ENCODE data around the gene F10. TPM values are rescaled to one million over a fixed set of nuclear protein-coding genes. Genes with fewer than 3 reads are reported as not detected.

Gene F10
- total and polyA plus RNA-seq, 2 experiments from 2014 or later, result 0.76 to 1.6 TPM

- no peaks in the 10 kb centered on the region for H3K36me3 ChIP-seq (ENCODE audit: insufficient read depth)
- DNase-seq (ENCODE audit: low spot score) (no peak), ATAC-seq (no peak)
- Mint-ChIP-seq H3K4me3 (no peak overlapping the region), H3K27me3 (ENCODE audit: insufficient read depth, low read depth, poor library complexity) (peaks cover 17% of the 10 kb centered on the region), H3K27ac (no peak overlapping the region), H3K4me1 (peaks cover 7% of the 10 kb centered on the region), H3K9me3 (no peaks in the 10 kb centered on the region), H3K36me3 (ENCODE audit: low read depth) (peaks cover 3% of the 10 kb centered on the region; the same call in 1 of the 3 replicates)
- H3K4me2 ChIP-seq, result no peak overlapping the region
- no peak for TF ChIP-seq CREB1 (CRISPR knock-in tag; IDR thresholded peaks at IDR 0.05; ENCODE audit: low read depth)
- TF ChIP-seq NANOG (IDR thresholded peaks at IDR 0.05; ENCODE audit: borderline replicate concordance), result no peak
- no peak for TF ChIP-seq EZH2phosphoT487 (IDR thresholded peaks at IDR 0.05; ENCODE audit: unreplicated experiment)
- no peak for TF ChIP-seq STAT1 (IDR thresholded peaks at IDR 0.05; ENCODE audit: unreplicated experiment)
- TF ChIP-seq REST (IDR thresholded peaks at IDR 0.05; ENCODE audit: unreplicated experiment), result no peak
- TF ChIP-seq POLR2AphosphoS5 (IDR thresholded peaks at IDR 0.05; ENCODE audit: low read depth), result no peak
- no peak for TF ChIP-seq ZNF331 (CRISPR knock-in tag; IDR thresholded peaks at IDR 0.05; ENCODE audit: low read depth)
- TF ChIP-seq ZNF114 (CRISPR knock-in tag; IDR thresholded peaks at IDR 0.05), result no peak
- TF ChIP-seq ETS1 (IDR thresholded peaks at IDR 0.05), result no peak
- no peak for TF ChIP-seq EZH2 (IDR thresholded peaks at IDR 0.05; ENCODE audit: low read depth, unreplicated experiment)
- TF ChIP-seq JUNB (IDR thresholded peaks at IDR 0.05; ENCODE audit: unreplicated experiment), result no peak
- TF ChIP-seq ZNF462 (CRISPR knock-in tag; IDR thresholded peaks at IDR 0.05), result no peak
- TF ChIP-seq CTCF (conservative IDR thresholded peaks at IDR 0.05; ENCODE audit: low read depth in 2 of 2), result no peak
- no peak overlapping the region for H2AFZ ChIP-seq
- H3K79me2 ChIP-seq (replicated peaks; ENCODE audit: insufficient read depth), result no peaks in the 10 kb centered on the region
- no peaks in the 10 kb centered on the region for H3K9me2 ChIP-seq (ENCODE audit: insufficient read depth)
- H3K27me3 ChIP-seq (ENCODE audit: insufficient read depth), result no peaks in the 10 kb centered on the region
- no peak overlapping the region for H3K27ac ChIP-seq (ENCODE audit: low read depth)
- no peaks in the 10 kb centered on the region for H3K4me1 ChIP-seq (ENCODE audit: insufficient read depth)
- H3F3A ChIP-seq (replicated peaks; ENCODE audit: low read depth), result 0 out of 2 replicates have a peak, but pooled peaks cover 3% of the 10 kb centered on the region
- no peaks in the 10 kb centered on the region for H4K20me1 ChIP-seq (replicated peaks; ENCODE audit: insufficient read depth)
- H3K4me3 ChIP-seq, result no peak overlapping the region
These were observed 37.6 kb upstream of the F10 start for GRCh38 chr13:113084943-113085540.

Measured in GM23338 (cell line).